Muscle of leg (tissue), 11 donors: Measurements from ENCODE around the gene ZBTB20. TPM values are rescaled to one million over a fixed set of nuclear protein-coding genes. Genes with fewer than 3 reads are reported as not detected.

ENCODE experiments used
- DNase-seq: peaks from one replicate; pipeline ENCODE4 v3.0.0; 2013
- H3K27ac ChIP-seq: one replicate; pipeline ENCODE4 v1.5.1; 2013; ENCODE audit warnings: mild to moderate bottlenecking, low read length, control low read depth
- H3K27me3 ChIP-seq: one replicate; pipeline ENCODE4 v1.6.1; 2013; ENCODE audit warnings: low read length; ENCODE audit not compliant: control insufficient read depth, insufficient read depth
- H3K36me3 ChIP-seq: one replicate; pipeline ENCODE4 v1.6.1; 2013; ENCODE audit warnings: low read length; ENCODE audit not compliant: control insufficient read depth, insufficient read depth
- H3K4me1 ChIP-seq: one replicate; pipeline ENCODE4 v1.6.1; 2013; ENCODE audit warnings: low read length; ENCODE audit not compliant: control insufficient read depth, insufficient read depth
- H3K4me3 ChIP-seq: one replicate; pipeline ENCODE4 v1.5.1; 2013; ENCODE audit warnings: low read length, control low read depth
- H3K9me3 ChIP-seq: replicated peaks from 2 replicates; pipeline ENCODE4 v1.6.1; 2013; ENCODE audit warnings: low read depth, low read length; ENCODE audit not compliant: control insufficient read depth
- WGBS: methylation state at CpG from one replicate; pipeline ENCODE4 v1.1.5; 2013; ENCODE audit warnings: missing lambda C conversion rate; ENCODE audit not compliant: insufficient coverage; 5-methylcytosine and 5-hydroxymethylcytosine counted together
- polyA plus RNA-seq, 8 donors: library from polyadenylated mRNA; unstranded; fragments of 120-200 nt; gene quantifications; one replicate each; pipeline versions ENCODE4 v1.2.1 to v1.2.3, GENCODE V29; 2013; ENCODE audit warnings: inconsistent platforms in 1 of 8, low replicate concordance in 1 of 8; ENCODE audit not compliant: insufficient read length in 8 of 8, insufficient read depth in 1 of 8
- total RNA-seq: library from RNA; stranded (reverse); fragments of 120-200 nt; gene quantifications from one replicate; pipeline ENCODE4 v1.2.4, GENCODE V29; 2013

The ZBTB20 gene
- total and polyA plus RNA-seq, 9 donors: 1.0 to 16.6 (median 2.8) TPM

- no peaks in the 10 kb centered on the region for H3K4me1 ChIP-seq
- no peaks in the 10 kb centered on the region for H3K36me3 ChIP-seq
- H3K4me3 ChIP-seq: no peak overlapping the region
- peak; percentile 75 for DNase-seq
- no peaks in the 10 kb centered on the region for H3K9me3 ChIP-seq
- WGBS: 28% methylated on average over 3 of the region's 3 CpGs
- H3K27me3 ChIP-seq: no peaks in the 10 kb centered on the region
- no peak overlapping the region for H3K27ac ChIP-seq
Measured at GRCh38 chr3:114874522-114874971, 272.5 kb downstream of the ZBTB20 start.

GRCh38 chr3:114873591-114873990, 273.5 kb downstream of the ZBTB20 start:
- Histone ChIP-seq H3K36me3 (no peaks in the 10 kb centered on the region), H3K27me3 (no peaks in the 10 kb centered on the region), H3K4me3 (no peak overlapping the region), H3K27ac (no peak overlapping the region), H3K4me1 (no peaks in the 10 kb centered on the region), H3K9me3 (no peaks in the 10 kb centered on the region)
- no CpG with 5 or more reads among the region's 1 CpG for WGBS
- DNase-seq: peak; percentile 57

- Histone ChIP-seq H3K4me1 (no peaks in the 10 kb centered on the region), H3K9me3 (no peaks in the 10 kb centered on the region), H3K27ac (no peak overlapping the region), H3K27me3 (no peaks in the 10 kb centered on the region), H3K4me3 (no peak overlapping the region), H3K36me3 (no peaks in the 10 kb centered on the region)
- DNase-seq: no peak
- no CpG with 5 or more reads among the region's 1 CpG for WGBS
Measured at GRCh38 chr3:114872588-114872987, 274.5 kb downstream of the ZBTB20 start.

- Histone ChIP-seq H3K36me3 (no peaks in the 10 kb centered on the region), H3K4me3 (no peak overlapping the region), H3K27ac (no peak overlapping the region), H3K9me3 (no peaks in the 10 kb centered on the region), H3K4me1 (no peaks in the 10 kb centered on the region), H3K27me3 (no peaks in the 10 kb centered on the region)
- DNase-seq: no peak
- no CpG with 5 or more reads among the region's 1 CpG for WGBS
Measured at GRCh38 chr3:114872050-114872449, 275.0 kb downstream of the ZBTB20 start.

- H3K27me3 ChIP-seq: no peaks in the 10 kb centered on the region
- H3K36me3 ChIP-seq: no peaks in the 10 kb centered on the region
- DNase-seq: peak; percentile 70
- H3K9me3 ChIP-seq: no peaks in the 10 kb centered on the region
- no peaks in the 10 kb centered on the region for H3K4me1 ChIP-seq
- no peak overlapping the region for H3K27ac ChIP-seq
- no CpG with 5 or more reads among the region's 4 CpGs for WGBS
- H3K4me3 ChIP-seq: no peak overlapping the region
Measured at GRCh38 chr3:114867835-114868503, 279.1 kb downstream of the ZBTB20 start.

GRCh38 chr3:114867359-114867758, 279.7 kb downstream of the ZBTB20 start:
- H3K9me3 ChIP-seq: no peaks in the 10 kb centered on the region
- DNase-seq: no peak
- H3K27ac ChIP-seq: no peak overlapping the region
- H3K4me1 ChIP-seq: no peaks in the 10 kb centered on the region
- no peaks in the 10 kb centered on the region for H3K27me3 ChIP-seq
- no peaks in the 10 kb centered on the region for H3K36me3 ChIP-seq
- H3K4me3 ChIP-seq: no peak overlapping the region
- 79% methylated on average over 2 of the region's 6 CpGs for WGBS

GRCh38 chr3:114866430-114866829, 280.7 kb downstream of the ZBTB20 start:
- H3K27me3 ChIP-seq: no peaks in the 10 kb centered on the region
- H3K9me3 ChIP-seq: no peaks in the 10 kb centered on the region
- H3K36me3 ChIP-seq: no peaks in the 10 kb centered on the region
- H3K27ac ChIP-seq: no peak overlapping the region
- H3K4me3 ChIP-seq: no peak overlapping the region
- no peak for DNase-seq
- no peaks in the 10 kb centered on the region for H3K4me1 ChIP-seq

GRCh38 chr3:114864970-114865369, 282.1 kb downstream of the ZBTB20 start:
- Histone ChIP-seq H3K4me1 (no peaks in the 10 kb centered on the region), H3K4me3 (no peak overlapping the region), H3K27me3 (no peaks in the 10 kb centered on the region), H3K36me3 (no peaks in the 10 kb centered on the region), H3K27ac (no peak overlapping the region), H3K9me3 (no peaks in the 10 kb centered on the region)
- DNase-seq: no peak
- no CpG with 5 or more reads among the region's 2 CpGs for WGBS

GRCh38 chr3:114863848-114864247, 283.2 kb downstream of the ZBTB20 start:
- no peaks in the 10 kb centered on the region for H3K4me1 ChIP-seq
- H3K4me3 ChIP-seq: no peak overlapping the region
- no peaks in the 10 kb centered on the region for H3K9me3 ChIP-seq
- no peaks in the 10 kb centered on the region for H3K27me3 ChIP-seq
- H3K27ac ChIP-seq: no peak overlapping the region
- no peaks in the 10 kb centered on the region for H3K36me3 ChIP-seq
- DNase-seq: no peak
- no CpG with 5 or more reads among the region's 1 CpG for WGBS

- H3K27me3 ChIP-seq: no peaks in the 10 kb centered on the region
- no peak overlapping the region for H3K4me3 ChIP-seq
- H3K4me1 ChIP-seq: no peaks in the 10 kb centered on the region
- DNase-seq: no peak
- WGBS: no CpG with 5 or more reads among the region's 2 CpGs
- H3K36me3 ChIP-seq: no peaks in the 10 kb centered on the region
- H3K9me3 ChIP-seq: no peaks in the 10 kb centered on the region
- no peak overlapping the region for H3K27ac ChIP-seq
Measured at GRCh38 chr3:114861666-114862065, 285.4 kb downstream of the ZBTB20 start.

GRCh38 chr3:114860531-114860930, 286.6 kb downstream of the ZBTB20 start:
- H3K36me3 ChIP-seq: no peaks in the 10 kb centered on the region
- no peak for DNase-seq
- no peaks in the 10 kb centered on the region for H3K27me3 ChIP-seq
- WGBS: no CpG with 5 or more reads among the region's 2 CpGs
- H3K4me1 ChIP-seq: no peaks in the 10 kb centered on the region
- no peak overlapping the region for H3K4me3 ChIP-seq
- no peak overlapping the region for H3K27ac ChIP-seq
- H3K9me3 ChIP-seq: no peaks in the 10 kb centered on the region
